Measurements from ENCODE around the gene MEG3.
"Not testable (repeated sequence)": the region's sequence is repeated elsewhere in the genome, so short reads cannot be mapped to it uniquely, and the experiment has no call there.

Gene MEG3

DNA sequence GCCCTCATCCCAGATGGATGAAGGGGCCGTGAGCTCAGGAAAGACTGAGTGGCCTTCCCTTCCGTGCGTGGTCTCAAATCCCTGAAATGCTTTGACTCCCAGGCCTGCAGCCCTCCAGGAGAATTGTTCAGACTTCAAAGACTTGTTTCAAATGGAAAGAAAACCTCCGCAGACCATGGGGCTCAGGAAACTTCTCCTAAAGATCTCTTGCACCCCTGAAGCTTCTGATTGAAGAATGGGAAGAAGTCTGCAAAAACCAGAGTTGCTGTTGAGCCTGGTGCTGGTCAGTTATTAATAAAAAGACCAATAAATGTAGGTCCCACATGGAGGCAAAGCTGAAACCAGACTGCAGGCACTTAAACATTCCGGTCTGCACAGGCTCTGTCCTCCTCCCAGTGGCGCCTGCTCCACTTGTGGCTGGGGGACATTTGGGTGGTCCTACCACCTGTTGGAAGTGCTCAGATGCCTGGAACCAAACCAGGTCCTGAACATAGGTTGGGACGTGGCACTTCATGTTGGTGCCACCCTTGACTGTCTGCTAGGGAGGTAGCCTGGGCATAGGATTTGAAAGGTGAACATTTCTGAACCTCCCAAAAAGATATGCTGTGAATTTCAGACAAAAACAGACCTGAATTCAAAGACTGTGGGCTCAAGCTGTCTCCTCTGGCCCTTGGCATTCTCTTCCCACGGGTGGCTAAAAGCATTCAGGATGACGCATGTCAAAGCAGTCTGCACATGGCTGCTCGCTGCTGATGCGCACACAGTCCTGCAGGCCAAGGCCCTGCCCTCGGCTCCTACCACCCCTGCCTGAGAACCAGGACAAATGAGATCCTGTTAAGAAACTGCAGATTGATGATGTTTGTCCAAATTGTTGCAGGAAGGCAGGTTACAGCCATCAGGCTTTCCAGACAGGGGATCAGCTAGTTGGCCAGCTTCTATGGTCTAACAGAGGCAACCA lies 36.2 kb upstream of the MEG3 start:
- no peak for DNase-seq

DNA sequence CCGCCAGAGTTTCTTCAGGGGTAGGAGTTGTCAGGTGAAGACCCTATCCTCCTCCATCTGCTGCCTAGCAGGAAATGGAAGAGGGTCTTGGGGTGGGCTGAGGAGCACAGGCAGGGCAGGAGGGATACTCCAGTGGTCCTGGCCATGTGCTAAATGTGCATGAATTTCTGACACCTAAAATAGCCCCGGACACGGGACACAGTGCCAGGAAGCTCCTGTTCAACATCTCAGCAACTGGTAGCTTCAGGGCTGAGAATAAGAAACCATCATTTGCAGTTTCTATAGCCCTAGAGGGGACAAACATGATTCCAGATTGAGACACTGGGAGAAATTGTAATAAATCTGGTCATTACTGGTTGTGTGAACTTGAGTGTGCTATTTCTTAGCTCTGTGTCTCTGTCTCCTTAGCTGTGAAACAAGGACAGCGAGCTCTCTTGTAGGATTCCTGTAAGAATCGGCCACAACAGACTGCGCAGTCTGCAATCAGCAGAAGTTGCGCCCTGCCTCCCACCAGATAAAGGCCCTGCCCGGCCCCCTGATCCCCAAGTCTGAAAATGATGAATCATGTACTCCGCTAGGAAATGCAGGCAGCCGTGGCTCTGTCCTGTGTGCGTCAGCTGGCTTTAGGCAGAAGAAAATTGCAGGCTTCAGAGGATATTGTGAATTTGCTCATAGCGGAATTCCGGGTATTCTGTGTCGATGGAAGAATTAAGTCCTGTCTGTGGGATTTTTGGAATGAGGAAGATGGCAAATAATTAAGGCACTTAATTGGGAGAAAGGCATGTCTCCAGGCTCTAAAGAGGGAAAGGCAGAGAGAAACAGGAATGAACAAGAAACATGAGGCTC lies 35.2 kb upstream of the MEG3 start:
- DNase-seq: no peak

DNA sequence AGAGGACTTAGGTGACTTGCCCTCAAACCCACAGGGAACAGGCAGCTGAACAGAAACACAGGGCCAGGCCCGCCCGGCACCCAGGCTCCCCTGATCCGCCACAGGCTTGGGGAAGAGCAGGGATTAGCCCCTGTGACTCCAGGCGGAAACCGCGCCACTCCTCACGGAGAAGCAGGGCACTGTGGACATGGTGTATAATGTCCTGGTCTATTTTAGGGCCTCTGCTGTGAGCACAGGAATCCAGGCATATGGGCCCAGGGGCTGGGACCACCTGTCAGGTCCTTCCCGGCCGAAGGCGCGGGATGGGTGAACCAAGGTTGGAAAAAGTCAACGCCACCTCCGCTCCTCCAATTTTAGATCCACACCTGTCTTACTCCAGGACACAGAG lies 34.6 kb upstream of the MEG3 start:
- DNase-seq: no peak

DNA sequence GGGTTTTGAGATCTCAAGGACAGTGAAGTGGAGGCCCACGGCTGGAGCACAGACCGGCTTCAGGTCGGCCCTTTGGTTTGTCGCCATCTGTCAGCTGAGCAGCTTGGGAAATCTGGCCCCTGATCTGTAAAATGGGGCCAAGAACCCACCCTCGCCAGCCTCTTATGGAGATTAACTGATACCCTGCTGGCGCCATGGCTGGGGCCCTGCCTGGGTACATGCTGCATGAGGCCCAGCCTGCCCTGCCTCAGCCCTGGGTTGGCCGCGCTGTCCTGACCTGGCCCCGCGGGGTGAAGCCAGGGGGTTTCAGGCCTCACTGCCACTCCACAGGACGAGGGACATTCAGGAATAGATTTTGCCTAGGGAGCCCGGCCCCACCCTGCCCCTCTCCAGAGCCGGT lies 33.9 kb upstream of the MEG3 start:
- no peak for DNase-seq

DNA sequence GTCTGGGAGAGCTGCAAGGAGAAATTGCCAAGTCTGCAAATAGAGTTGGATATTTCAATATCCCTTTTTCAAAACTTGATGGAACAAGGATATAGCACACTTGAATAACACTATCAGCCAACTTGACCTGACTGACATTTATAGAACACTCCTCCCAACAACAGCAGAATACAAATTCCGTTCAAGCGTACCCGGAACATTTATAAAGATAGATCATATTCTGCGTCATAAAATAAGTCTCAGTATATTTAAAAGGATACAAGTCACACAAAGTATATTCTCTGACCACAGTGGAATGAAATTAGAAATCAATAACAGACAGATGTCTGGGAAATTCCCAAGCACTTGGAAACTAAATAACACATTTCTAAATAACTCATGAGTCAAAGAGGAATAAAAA lies 29.0 kb upstream of the MEG3 start:
- DNase-seq: no peak

GRCh38 chr14:100800041-100800440 lies 25.9 kb upstream of the MEG3 start:
- no peak for DNase-seq

DNA sequence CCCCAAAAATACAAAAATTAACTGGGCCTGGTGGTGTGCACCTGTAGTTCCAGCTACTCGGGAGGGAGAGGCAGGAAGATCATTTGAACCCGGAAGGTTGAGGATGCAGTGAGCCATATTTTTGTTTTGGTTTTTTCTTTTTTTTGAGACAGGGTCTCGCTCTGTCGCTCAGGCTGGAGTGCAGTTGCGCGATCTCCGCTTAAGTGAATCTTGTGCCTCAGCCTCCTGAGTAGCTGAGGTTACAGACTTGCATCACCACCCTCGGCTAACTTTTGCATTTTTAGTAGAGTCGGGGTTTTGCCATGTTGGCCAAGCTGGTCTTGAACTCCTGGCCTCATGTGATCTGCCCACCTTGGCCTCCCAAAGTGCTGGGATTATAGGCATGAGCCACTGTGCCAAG lies 24.5 kb upstream of the MEG3 start:
- DNase-seq: not testable (repeated sequence)

DNA sequence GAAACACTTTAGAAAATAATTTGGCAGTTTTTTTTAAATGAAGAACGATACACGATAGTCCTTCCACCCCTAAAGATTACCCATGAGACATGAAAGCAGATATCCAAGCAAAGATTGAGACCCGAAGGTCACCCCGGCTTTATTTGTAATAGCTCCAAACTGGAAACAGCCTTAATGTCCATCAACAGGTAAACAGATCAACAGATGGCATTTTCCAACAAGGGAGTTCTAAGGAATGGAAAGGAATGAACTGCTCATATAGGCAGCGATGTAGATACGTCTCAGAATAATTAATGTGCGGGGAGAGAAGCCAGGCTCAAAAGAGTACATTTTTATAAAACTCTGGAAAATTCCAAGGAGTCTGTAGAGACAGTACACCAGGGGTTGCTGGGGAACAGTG lies 23.7 kb upstream of the MEG3 start:
- no peak for DNase-seq

GRCh38 chr14:100802766-100803165 lies 23.2 kb upstream of the MEG3 start:
- no peak for DNase-seq

GRCh38 chr14:100803226-100803625 lies 22.7 kb upstream of the MEG3 start:
- no peak for DNase-seq

DNA sequence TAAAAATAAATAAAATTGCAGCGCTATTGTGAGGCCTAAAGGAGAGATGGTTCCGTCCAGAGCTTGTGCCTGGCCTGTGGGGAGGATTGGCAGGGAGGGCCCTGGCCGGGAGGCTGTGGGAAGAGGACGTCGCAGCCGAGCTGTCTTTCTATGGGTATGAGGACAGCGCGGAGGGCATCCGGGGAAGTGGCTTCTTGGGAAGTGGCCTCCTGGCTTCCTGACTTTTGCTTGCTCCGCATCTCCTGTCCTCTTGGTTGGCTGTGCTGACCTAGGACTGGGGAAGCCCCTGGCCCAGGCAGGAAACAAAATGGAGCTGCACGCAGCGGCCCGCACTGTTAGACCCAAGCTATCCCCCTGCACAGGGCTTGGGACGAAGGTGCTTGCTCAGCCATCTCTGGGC lies 22.2 kb upstream of the MEG3 start:
- DNase-seq: no peak

DNA sequence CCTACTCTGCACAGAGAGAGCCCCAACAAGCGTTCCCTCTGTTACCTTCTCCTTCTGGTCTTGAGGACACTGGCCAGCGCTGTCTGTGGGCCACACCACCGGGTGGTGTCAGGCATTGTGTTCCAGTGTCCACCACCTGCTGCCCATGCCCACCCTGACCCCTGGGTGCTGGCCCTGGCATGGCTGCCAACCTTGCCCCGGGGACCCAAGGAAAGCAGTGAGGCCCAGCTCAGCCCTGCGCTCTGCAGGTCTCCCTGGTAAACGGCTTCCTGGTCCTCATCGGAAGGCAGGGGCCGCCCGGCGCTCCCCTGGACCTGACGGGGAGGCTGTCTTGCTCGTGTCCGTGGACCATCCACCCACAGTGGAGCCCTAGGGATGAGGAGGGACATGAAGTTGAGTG lies 21.8 kb upstream of the MEG3 start:
- no peak for DNase-seq

DNA sequence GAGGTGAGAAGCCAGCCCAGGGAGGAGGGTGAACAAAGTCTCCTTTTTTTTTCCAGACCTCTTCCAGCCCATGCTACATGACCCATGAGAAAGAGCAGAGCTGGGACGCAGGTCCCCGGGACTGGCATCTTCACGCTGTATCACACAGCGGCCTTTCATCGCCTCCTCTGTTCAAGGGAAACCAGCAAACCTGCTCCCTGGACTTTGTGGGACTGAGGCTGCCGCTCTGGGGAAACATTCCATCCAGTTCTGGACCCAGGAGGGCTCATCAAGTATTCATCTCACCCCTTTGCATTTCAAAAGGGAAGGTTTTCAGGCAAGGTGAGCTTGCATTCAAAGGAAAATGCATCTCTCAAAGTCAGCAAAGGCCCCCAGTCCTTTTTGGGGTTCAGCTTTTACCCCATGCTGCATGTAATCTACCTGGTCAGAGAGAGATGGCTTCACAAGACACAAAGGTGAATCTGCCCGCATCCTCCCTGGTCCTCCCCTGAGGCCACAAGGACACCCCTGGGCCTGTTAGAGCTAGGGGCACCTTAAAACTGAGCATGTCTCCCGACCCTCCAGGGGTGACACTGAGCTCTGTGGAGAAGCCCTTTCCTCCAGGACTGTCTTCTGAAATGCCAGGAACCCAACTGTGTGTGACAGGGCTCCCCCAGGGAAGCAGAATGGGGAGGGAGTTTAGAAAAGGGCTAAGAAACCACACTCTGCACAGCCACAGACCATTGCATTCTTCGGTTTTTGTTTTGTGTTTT lies 21.2 kb upstream of the MEG3 start:
- no peak for DNase-seq

DNA sequence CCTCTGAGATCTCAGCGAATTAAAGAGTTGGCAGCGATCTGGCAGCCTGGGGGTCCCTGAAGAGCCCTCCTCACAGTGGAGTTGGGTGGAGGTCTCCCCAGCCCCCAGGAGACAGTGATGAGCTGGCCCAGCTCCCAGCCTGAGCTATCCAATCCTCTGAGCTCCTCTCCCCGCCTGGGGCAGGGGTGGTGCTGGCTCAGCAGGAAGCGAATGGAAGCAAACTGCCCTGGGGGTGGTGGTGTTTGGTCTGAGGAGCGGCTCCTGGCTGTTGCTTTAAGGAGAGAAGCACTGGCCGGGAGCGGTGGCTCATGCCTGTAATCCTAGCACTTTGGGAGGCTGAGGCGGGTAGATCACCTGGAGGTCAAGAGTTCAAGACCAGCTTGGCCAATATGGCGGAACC lies 19.5 kb upstream of the MEG3 start:
- DNase-seq: no peak

- DNase-seq: no peak
These were observed 18.4 kb upstream of the MEG3 start for GRCh38 chr14:100807496-100807895.

DNA sequence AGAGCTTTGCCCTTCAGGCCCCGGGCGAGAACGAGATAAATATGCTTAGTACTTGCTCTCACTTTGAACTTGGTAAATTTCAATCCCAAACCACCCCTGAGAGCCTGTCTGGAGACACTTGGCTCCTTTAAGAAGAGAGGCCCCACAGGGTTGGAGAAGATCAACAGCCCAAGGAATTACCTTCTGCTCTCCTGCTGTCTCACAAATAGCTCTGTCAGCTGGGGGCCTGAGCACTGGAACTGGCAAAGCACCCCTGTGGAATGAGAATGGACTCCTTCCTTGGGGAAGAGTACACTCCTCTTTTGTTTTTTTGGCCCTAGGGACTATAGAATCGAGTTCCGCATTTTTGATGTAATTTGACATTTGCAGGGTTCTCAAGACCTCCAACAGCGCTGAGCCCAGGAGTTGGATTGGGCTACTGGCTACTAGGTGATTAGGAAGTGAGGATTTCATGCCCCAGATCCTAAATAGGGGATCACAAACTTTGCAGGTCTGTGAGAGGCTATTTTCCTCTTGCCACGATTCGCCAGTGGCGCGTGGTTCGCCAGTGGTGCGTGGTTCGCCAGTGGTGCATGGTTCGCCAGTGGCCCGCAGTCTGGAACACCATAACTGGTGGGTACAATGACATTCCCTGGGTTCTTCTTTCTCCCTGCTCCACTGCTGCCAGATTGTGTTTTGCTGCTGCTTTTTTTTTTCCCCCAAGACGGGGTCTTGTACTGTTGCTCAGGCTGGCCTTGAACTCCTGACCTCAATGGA lies 17.8 kb upstream of the MEG3 start:
- DNase-seq: no peak

DNA sequence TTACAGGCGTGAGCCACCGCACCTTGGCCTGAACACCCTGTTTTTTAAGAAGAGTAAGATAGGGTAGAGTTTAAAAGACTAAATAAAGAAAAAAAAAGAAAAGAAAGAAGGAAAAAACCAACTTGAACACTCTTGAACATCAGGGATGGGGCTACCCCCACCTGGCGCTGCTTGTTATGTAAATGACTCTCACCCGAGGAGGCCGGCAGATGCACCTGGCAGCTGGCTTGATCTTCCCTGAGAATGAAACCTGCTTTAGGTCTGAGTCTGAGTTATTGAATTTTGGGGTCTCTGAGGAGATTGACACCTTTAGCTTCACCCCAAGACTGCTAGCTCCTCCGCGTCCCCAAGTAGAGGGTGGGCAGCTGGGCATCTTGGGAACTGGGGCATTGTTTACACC lies 15.5 kb upstream of the MEG3 start:
- DNase-seq: no peak

DNA sequence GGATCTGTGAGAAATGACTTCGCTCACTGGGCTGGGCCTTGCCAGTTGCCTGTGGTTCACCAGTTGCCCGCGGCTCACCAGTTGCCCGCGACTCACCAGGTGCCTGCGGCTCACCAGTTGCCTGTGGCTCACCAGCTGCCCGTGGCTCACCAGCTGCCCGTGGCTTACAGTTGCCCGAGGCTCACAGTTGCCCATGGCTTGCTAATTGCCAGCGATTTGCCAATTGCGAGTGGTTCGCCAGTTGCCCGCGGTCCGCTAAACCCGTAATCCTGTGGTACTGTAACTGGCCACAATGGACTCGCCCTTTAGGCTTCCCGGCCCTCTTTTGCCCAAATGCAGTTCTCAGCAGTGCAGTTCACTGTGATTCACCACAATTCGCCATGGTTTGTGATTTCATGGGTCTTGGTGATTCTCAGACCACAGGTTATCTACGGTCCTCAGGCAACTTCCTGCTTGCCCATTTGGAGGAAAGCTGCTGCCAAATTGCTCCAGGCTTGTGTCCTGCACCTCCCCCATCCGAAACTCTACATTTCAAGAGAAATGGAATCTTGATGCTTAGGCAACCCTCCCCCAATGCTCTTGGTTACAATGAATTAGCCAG lies 15.0 kb upstream of the MEG3 start:
- no peak for DNase-seq

DNA sequence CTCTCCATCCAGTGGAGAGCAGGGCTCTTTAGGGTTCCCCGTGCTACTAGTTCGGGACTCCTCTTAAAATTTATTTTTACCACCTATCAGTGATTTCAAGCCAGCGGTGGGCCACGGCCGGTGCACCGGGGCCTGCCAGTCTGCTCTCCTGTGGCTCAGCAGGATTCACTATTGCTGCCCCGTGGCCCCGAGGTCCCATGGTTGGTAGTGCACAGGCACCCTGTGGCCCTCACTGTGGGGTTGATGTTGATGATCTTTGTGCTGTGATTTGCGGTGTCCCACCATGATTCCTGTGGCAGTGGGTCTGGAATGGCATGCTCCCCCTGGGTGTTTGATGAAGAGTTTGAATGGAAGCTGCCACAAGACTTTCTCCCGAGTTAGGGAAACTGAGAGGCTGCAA lies 12.6 kb upstream of the MEG3 start:
- no peak for DNase-seq

DNA sequence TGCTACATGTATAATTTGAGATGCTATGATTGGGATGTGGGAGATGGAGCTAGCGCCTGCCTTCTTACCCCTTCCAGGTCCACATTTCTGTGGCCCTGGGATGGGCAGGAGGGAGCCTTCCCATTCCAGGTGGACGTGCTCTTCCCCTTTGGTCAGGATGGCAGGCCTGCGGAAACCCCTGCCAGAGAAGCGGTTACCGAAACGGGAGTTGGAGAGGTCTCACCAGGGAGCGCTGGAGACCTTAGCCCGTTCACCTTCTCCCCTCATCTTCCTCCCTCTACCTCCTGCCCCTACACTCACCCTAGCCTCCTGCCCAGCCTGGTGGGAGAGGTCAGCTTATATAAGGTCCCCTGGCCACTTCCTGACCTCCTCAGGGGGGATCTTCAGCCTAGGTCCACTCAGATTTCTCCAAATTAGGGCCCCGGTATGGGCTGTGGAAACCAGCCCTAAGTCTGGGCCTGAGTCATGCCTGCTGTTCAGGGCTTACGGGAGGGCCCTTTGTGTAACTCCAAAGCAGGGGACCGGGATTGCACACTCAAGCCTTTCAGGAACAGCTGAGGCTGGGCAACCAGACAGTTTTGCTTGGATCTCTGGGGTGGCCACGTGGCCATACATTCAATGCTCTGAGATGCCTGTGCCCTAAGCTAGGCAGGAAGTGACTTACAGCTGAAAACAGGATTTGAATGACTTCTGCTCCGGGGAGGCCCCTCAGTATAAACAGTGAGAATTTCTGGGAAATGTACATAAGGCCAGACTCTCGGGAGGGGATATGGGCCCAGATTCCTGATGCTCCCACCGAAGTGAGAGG lies 10.2 kb upstream of the MEG3 start:
- DNase-seq: no peak

DNA sequence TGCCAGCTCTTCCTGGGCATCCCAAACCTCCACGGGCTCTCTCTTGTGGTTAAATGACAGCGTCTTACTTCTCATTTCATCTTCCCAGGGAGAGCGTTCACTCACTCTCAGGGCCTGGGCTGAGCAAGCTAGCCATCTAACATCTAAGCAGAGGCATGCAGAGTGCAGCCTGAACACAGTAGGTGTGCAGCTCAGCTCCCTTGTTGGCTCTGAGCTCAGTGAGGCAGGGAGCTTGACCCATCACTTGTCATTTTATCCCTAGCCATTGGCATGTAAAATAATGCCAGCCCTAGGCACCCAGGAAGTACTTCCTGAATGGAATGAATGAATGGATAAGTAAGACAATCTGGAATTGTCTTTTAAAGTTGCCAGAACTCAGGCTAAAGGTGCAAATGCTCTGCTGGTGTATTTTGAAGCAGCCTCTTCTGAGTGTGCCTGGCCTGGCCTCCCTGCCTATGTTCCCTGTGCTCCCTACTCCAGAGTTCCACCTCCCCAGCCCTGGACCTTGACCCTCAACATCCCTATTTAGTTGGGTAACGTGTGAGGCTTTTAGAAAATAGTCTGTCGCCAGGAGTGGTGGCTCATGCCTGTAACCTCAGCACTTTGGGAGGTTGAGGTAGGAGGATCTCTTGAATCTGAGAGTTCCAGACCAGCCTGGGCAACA lies 9.5 kb upstream of the MEG3 start:
- no peak for DNase-seq
